ENCODE measurements around the gene EMCN. TPM values are rescaled to one million over a fixed set of nuclear protein-coding genes. Genes with fewer than 3 reads are reported as not detected.
"Not testable (repeated sequence)": the region's sequence is repeated elsewhere in the genome, so short reads cannot be mapped to it uniquely, and the experiment has no call there.

The EMCN gene
- total RNA-seq, 4 donors from 2014 or later: 33.3 to 84.1 (median 54.3) TPM

- no peak for DNase-seq
- H3K9me3 ChIP-seq: no peaks in the 10 kb centered on the region
- intact Hi-C loops (cut with DNase I; ENCODE audit: low total_unique reads): no loop called here
- no peak overlapping the region for H3K4me3 ChIP-seq
- no peaks in the 10 kb centered on the region for H3K36me3 ChIP-seq
- no peak overlapping the region for H3K27ac ChIP-seq
- TF ChIP-seq POLR2A (IDR thresholded peaks at IDR 0.05) (no peak), CTCF (IDR thresholded peaks at IDR 0.05) (no peak)
- no peaks in the 10 kb centered on the region for H3K4me1 ChIP-seq
- no peaks in the 10 kb centered on the region for H3K27me3 ChIP-seq
Observed at GRCh38 chr4:100362366-100362765, 155.5 kb downstream of the EMCN start.

GRCh38 chr4:100361336-100361735 lies 156.5 kb downstream of the EMCN start:
- Histone ChIP-seq H3K4me1 (no peaks in the 10 kb centered on the region), H3K4me3 (no peak overlapping the region), H3K9me3 (no peaks in the 10 kb centered on the region), H3K27ac (no peak overlapping the region), H3K36me3 (no peaks in the 10 kb centered on the region), H3K27me3 (no peaks in the 10 kb centered on the region)
- TF ChIP-seq CTCF (IDR thresholded peaks at IDR 0.05) (no peak), POLR2A (IDR thresholded peaks at IDR 0.05) (no peak)
- no peak for DNase-seq
- intact Hi-C loops (cut with DNase I; ENCODE audit: low total_unique reads): no loop called here

- Histone ChIP-seq H3K27me3 (no peaks in the 10 kb centered on the region), H3K27ac (no peak overlapping the region), H3K4me3 (no peak overlapping the region), H3K36me3 (no peaks in the 10 kb centered on the region), H3K4me1 (no peaks in the 10 kb centered on the region), H3K9me3 (no peaks in the 10 kb centered on the region)
- no peak for DNase-seq
- intact Hi-C loops (cut with DNase I; ENCODE audit: low total_unique reads): no loop called here
- no peak for TF ChIP-seq POLR2A (IDR thresholded peaks at IDR 0.05)
Observed at GRCh38 chr4:100360211-100360610, 157.6 kb downstream of the EMCN start.

GRCh38 chr4:100359441-100359840 lies 158.4 kb downstream of the EMCN start:
- Histone ChIP-seq H3K36me3 (no peaks in the 10 kb centered on the region), H3K4me3 (no peak overlapping the region), H3K4me1 (no peaks in the 10 kb centered on the region), H3K9me3 (no peaks in the 10 kb centered on the region), H3K27ac (no peak overlapping the region), H3K27me3 (no peaks in the 10 kb centered on the region)
- TF ChIP-seq POLR2A (IDR thresholded peaks at IDR 0.05): no peak
- no peak for TF ChIP-seq CTCF (IDR thresholded peaks at IDR 0.05)
- intact Hi-C loops (cut with DNase I; ENCODE audit: low total_unique reads): no loop called here
- DNase-seq: no peak

- no peaks in the 10 kb centered on the region for H3K9me3 ChIP-seq
- intact Hi-C loops (cut with DNase I; ENCODE audit: low total_unique reads): no loop called here
- no peak for TF ChIP-seq CTCF (IDR thresholded peaks at IDR 0.05)
- no peak for TF ChIP-seq POLR2A (IDR thresholded peaks at IDR 0.05)
Observed at GRCh38 chr4:100357542-100357941, 160.3 kb downstream of the EMCN start.

GRCh38 chr4:100356172-100356571 lies 161.7 kb downstream of the EMCN start:
- intact Hi-C loops (cut with DNase I; ENCODE audit: low total_unique reads): no loop called here
- no peaks in the 10 kb centered on the region for H3K9me3 ChIP-seq

More at GRCh38 chr4:100357542-100357941, 160.3 kb downstream of the EMCN start:
- Histone ChIP-seq H3K4me1 (no peaks in the 10 kb centered on the region), H3K4me3 (no peak overlapping the region), H3K27me3 (no peaks in the 10 kb centered on the region), H3K27ac (no peak overlapping the region), H3K36me3 (no peaks in the 10 kb centered on the region)
- no peak for DNase-seq

GRCh38 chr4:100352352-100352751 lies 165.5 kb downstream of the EMCN start:
- H3K27me3 ChIP-seq; H3K27ac ChIP-seq; intact Hi-C loops (cut with DNase I; ENCODE audit: low total_unique reads); H3K9me3 ChIP-seq; H3K4me1 ChIP-seq; H3K36me3 ChIP-seq; H3K4me3 ChIP-seq; DNase-seq: not testable (repeated sequence)

More at GRCh38 chr4:100356172-100356571, 161.7 kb downstream of the EMCN start:
- H3K4me3 ChIP-seq: no peak overlapping the region
- H3K4me1 ChIP-seq: no peaks in the 10 kb centered on the region
- H3K27ac ChIP-seq: no peak overlapping the region
- no peaks in the 10 kb centered on the region for H3K36me3 ChIP-seq
- no peak for TF ChIP-seq CTCF (IDR thresholded peaks at IDR 0.05)
- TF ChIP-seq POLR2A (IDR thresholded peaks at IDR 0.05): no peak
- DNase-seq: no peak
- H3K27me3 ChIP-seq: no peaks in the 10 kb centered on the region

Data from uterus (tissue), 4 donors.